ENCODE measurements around the gene SCYL3.

DNA sequence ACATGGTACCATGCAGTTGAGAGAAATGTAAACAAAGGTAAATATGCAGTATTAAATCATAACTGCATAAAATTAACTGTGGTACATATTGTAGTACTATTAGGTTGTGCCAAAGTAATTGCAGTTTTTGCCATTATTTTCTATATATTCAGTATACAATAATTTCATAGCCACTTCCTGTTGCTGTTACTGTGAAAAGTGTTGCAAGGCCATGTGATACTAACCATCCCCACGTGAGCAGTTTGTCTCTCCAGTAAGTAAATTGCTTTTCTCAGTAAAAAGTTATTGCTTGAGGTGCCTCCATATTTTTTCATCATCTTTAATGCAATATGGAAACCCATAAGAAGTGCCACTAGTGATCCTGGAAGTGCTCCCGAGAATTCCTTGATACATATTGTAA, 79.4 kb downstream of the SCYL3 start:
- TF ChIP-seq NFRKB (IDR thresholded peaks at IDR 0.05) (no peak), RFXAP (CRISPR knock-in tag; IDR thresholded peaks at IDR 0.05; ENCODE audit: borderline replicate concordance) (no peak), FOXA1 (IDR thresholded peaks at IDR 0.05) (no peak), FOXA1 (CRISPR knock-in tag; IDR thresholded peaks at IDR 0.05) (no peak), NAIF1 (CRISPR knock-in tag; IDR thresholded peaks at IDR 0.05; ENCODE audit: borderline replicate concordance) (no peak), CHD2 (IDR thresholded peaks at IDR 0.05; ENCODE audit: low read depth, low read length) (no peak), MZF1 (CRISPR knock-in tag; IDR thresholded peaks at IDR 0.05; ENCODE audit: borderline replicate concordance) (no peak), TEAD3 (CRISPR knock-in tag; optimal IDR thresholded peaks at IDR 0.05; ENCODE audit: borderline replicate concordance) (no peak), ATF1 (CRISPR knock-in tag; IDR thresholded peaks at IDR 0.05) (no peak), TBP (CRISPR knock-in tag; IDR thresholded peaks at IDR 0.05) (no peak)
- TF ChIP-seq, protein P1, sequence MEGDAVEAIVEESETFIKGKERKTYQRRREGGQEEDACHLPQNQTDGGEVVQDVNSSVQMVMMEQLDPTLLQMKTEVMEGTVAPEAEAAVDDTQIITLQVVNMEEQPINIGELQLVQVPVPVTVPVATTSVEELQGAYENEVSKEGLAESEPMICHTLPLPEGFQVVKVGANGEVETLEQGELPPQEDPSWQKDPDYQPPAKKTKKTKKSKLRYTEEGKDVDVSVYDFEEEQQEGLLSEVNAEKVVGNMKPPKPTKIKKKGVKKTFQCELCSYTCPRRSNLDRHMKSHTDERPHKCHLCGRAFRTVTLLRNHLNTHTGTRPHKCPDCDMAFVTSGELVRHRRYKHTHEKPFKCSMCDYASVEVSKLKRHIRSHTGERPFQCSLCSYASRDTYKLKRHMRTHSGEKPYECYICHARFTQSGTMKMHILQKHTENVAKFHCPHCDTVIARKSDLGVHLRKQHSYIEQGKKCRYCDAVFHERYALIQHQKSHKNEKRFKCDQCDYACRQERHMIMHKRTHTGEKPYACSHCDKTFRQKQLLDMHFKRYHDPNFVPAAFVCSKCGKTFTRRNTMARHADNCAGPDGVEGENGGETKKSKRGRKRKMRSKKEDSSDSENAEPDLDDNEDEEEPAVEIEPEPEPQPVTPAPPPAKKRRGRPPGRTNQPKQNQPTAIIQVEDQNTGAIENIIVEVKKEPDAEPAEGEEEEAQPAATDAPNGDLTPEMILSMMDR (CRISPR knock-in tag; IDR thresholded peaks at IDR 0.05), result no peak
- TF ChIP-seq, protein P2, sequence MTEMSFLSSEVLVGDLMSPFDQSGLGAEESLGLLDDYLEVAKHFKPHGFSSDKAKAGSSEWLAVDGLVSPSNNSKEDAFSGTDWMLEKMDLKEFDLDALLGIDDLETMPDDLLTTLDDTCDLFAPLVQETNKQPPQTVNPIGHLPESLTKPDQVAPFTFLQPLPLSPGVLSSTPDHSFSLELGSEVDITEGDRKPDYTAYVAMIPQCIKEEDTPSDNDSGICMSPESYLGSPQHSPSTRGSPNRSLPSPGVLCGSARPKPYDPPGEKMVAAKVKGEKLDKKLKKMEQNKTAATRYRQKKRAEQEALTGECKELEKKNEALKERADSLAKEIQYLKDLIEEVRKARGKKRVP (CRISPR knock-in tag; IDR thresholded peaks at IDR 0.05), result no peak
- TF ChIP-seq, protein P3, sequence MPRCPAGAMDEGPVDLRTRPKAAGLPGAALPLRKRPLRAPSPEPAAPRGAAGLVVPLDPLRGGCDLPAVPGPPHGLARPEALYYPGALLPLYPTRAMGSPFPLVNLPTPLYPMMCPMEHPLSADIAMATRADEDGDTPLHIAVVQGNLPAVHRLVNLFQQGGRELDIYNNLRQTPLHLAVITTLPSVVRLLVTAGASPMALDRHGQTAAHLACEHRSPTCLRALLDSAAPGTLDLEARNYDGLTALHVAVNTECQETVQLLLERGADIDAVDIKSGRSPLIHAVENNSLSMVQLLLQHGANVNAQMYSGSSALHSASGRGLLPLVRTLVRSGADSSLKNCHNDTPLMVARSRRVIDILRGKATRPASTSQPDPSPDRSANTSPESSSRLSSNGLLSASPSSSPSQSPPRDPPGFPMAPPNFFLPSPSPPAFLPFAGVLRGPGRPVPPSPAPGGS (CRISPR knock-in tag; IDR thresholded peaks at IDR 0.05), result no peak
- TF ChIP-seq, protein P4, sequence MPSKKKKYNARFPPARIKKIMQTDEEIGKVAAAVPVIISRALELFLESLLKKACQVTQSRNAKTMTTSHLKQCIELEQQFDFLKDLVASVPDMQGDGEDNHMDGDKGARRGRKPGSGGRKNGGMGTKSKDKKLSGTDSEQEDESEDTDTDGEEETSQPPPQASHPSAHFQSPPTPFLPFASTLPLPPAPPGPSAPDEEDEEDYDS (CRISPR knock-in tag; IDR thresholded peaks at IDR 0.05), result no peak

Measured in HepG2 (cell line).